ENCODE data around the gene RPL10A. TPM values are rescaled to one million over a fixed set of nuclear protein-coding genes. Genes with fewer than 3 reads are reported as not detected.

The RPL10A gene
- total and polyA plus RNA-seq, 2 of the 13 experiments (the other 11 are each of a cell fraction or from before 2014, with no cell fraction given) = 1,854 to 2,726 TPM

GRCh38 chr6:35468181-35468979 lies at the start of gene RPL10A (continued):
- TF ChIP-seq ZNF788 (CRISPR knock-in tag; IDR thresholded peaks at IDR 0.05; ENCODE audit: borderline replicate concordance) (peak; percentile 95; the same call in 1 of the 2 replicates), NFE2L2 (IDR thresholded peaks at IDR 0.05; ENCODE audit: low read length) (no peak), ZBTB49 (CRISPR knock-in tag; IDR thresholded peaks at IDR 0.05; ENCODE audit: borderline replicate concordance) (no peak), HDAC2 (CRISPR knock-in tag; IDR thresholded peaks at IDR 0.05) (peak; percentile 83), ZNF12 (CRISPR knock-in tag; IDR thresholded peaks at IDR 0.05) (peak; percentile 52), ZKSCAN5 (CRISPR knock-in tag; IDR thresholded peaks at IDR 0.05) (no peak), ZNF687 (CRISPR knock-in tag; IDR thresholded peaks at IDR 0.05) (peak; percentile 97), EEA1 (CRISPR knock-in tag; IDR thresholded peaks at IDR 0.05; ENCODE audit: borderline replicate concordance) (no peak; the same call in 1 of the 2 replicates), TAF1 (CRISPR knock-in tag; IDR thresholded peaks at IDR 0.05) (peak; percentile 100), CBFB (CRISPR knock-in tag; IDR thresholded peaks at IDR 0.05) (peak; percentile 82), SIX4 (CRISPR knock-in tag; IDR thresholded peaks at IDR 0.05) (peak; percentile 82; the same call in 1 of the 2 replicates), REXO4 (CRISPR knock-in tag; IDR thresholded peaks at IDR 0.05; ENCODE audit: borderline replicate concordance) (no peak), TCF12 (IDR thresholded peaks at IDR 0.05) (no peak), TCF12 (CRISPR knock-in tag; IDR thresholded peaks at IDR 0.05) (peak; percentile 85; the same call in 1 of the 2 replicates), U2AF2 (IDR thresholded peaks at IDR 0.05; ENCODE audit: low read depth, low read length) (0 out of 2 replicates have a peak, but pooled peaks have one; percentile 55), ZFYVE20 (CRISPR knock-in tag; IDR thresholded peaks at IDR 0.05; ENCODE audit: borderline replicate concordance, low read depth) (no peak; the same call in none of the 2 replicates), MIXL1 (CRISPR knock-in tag; IDR thresholded peaks at IDR 0.05) (no peak; the same call in none of the 2 replicates), SRSF9 (IDR thresholded peaks at IDR 0.05; ENCODE audit: borderline replicate concordance, insufficient read depth, low read depth, low read length, poor library complexity, severe bottlenecking) (no peak), ZNF670 (CRISPR knock-in tag; IDR thresholded peaks at IDR 0.05; ENCODE audit: borderline replicate concordance) (peak; percentile 95), HMG20B (CRISPR knock-in tag; conservative IDR thresholded peaks at IDR 0.05) (peak; percentile 67), ZC3H13 (CRISPR knock-in tag; IDR thresholded peaks at IDR 0.05) (peak; percentile 96), ZBTB34 (CRISPR knock-in tag; IDR thresholded peaks at IDR 0.05) (peak; percentile 81), NR2C2 (CRISPR knock-in tag; IDR thresholded peaks at IDR 0.05; ENCODE audit: borderline replicate concordance) (peak; percentile 64)
